Measurements from ENCODE around the gene TPCN2.
"Not testable (repeated sequence)": the region's sequence is repeated elsewhere in the genome, so short reads cannot be mapped to it uniquely, and the experiment has no call there.

Gene TPCN2

GRCh38 chr11:69135420-69136363 lies 87.0 kb downstream of the TPCN2 start:
- no peaks in the 10 kb centered on the region for H3K36me3 ChIP-seq (ENCODE audit: control insufficient read depth, insufficient read depth, low read length)
- no peak overlapping the region for H3K4me3 ChIP-seq (ENCODE audit: low read depth, low read length)
- H3K27ac ChIP-seq (ENCODE audit: low read depth, low read length) = no peak overlapping the region
- no peak overlapping the region for H3K9ac ChIP-seq (ENCODE audit: low read length)
- H3K4me1 ChIP-seq (ENCODE audit: control insufficient read depth, insufficient read depth, low read length) = peaks cover 11% of the 10 kb centered on the region
- H3K27me3 ChIP-seq (ENCODE audit: control insufficient read depth, insufficient read depth, low read length) = no peaks in the 10 kb centered on the region
- peaks cover 16% of the 10 kb centered on the region for H3K9me3 ChIP-seq (ENCODE audit: control insufficient read depth, insufficient read depth, low read depth, low read length)

- Histone ChIP-seq H3K27ac (ENCODE audit: low read depth, low read length) (no peak overlapping the region), H3K36me3 (ENCODE audit: control insufficient read depth, insufficient read depth, low read length) (no peaks in the 10 kb centered on the region), H3K4me1 (ENCODE audit: control insufficient read depth, insufficient read depth, low read length) (peaks cover 3% of the 10 kb centered on the region; the same call in 1 of the 2 replicates), H3K9ac (ENCODE audit: low read length) (no peak overlapping the region), H3K27me3 (ENCODE audit: control insufficient read depth, insufficient read depth, low read length) (no peaks in the 10 kb centered on the region), H3K9me3 (ENCODE audit: control insufficient read depth, insufficient read depth, low read depth, low read length) (peaks cover 16% of the 10 kb centered on the region), H3K4me3 (ENCODE audit: low read depth, low read length) (no peak overlapping the region)
Observed at GRCh38 chr11:69136471-69136870, 87.7 kb downstream of the TPCN2 start.

GRCh38 chr11:69137151-69137844 lies 88.6 kb downstream of the TPCN2 start:
- H3K36me3 ChIP-seq (ENCODE audit: control insufficient read depth, insufficient read depth, low read length) = no peaks in the 10 kb centered on the region
- H3K9me3 ChIP-seq (ENCODE audit: control insufficient read depth, insufficient read depth, low read depth, low read length) = peaks cover 15% of the 10 kb centered on the region
- H3K27ac ChIP-seq (ENCODE audit: low read depth, low read length) = no peak overlapping the region
- H3K4me1 ChIP-seq (ENCODE audit: control insufficient read depth, insufficient read depth, low read length) = no peaks in the 10 kb centered on the region
- H3K27me3 ChIP-seq (ENCODE audit: control insufficient read depth, insufficient read depth, low read length) = no peaks in the 10 kb centered on the region
- H3K9ac ChIP-seq (ENCODE audit: low read length) = no peak overlapping the region
- H3K4me3 ChIP-seq (ENCODE audit: low read depth, low read length) = no peak overlapping the region

- no peaks in the 10 kb centered on the region for H3K27me3 ChIP-seq (ENCODE audit: control insufficient read depth, insufficient read depth, low read length)
- no peak overlapping the region for H3K4me3 ChIP-seq (ENCODE audit: low read depth, low read length)
- no peak overlapping the region for H3K9ac ChIP-seq (ENCODE audit: low read length)
- no peaks in the 10 kb centered on the region for H3K4me1 ChIP-seq (ENCODE audit: control insufficient read depth, insufficient read depth, low read length)
- H3K36me3 ChIP-seq (ENCODE audit: control insufficient read depth, insufficient read depth, low read length) = no peaks in the 10 kb centered on the region
- no peak overlapping the region for H3K27ac ChIP-seq (ENCODE audit: low read depth, low read length)
- peaks cover 5% of the 10 kb centered on the region for H3K9me3 ChIP-seq (ENCODE audit: control insufficient read depth, insufficient read depth, low read depth, low read length)
Observed at GRCh38 chr11:69138265-69138664, 89.5 kb downstream of the TPCN2 start.

- not testable (repeated sequence) for H3K9me3 ChIP-seq (ENCODE audit: control insufficient read depth, insufficient read depth, low read depth, low read length); H3K4me3 ChIP-seq (ENCODE audit: low read depth, low read length); H3K4me1 ChIP-seq (ENCODE audit: control insufficient read depth, insufficient read depth, low read length); H3K36me3 ChIP-seq (ENCODE audit: control insufficient read depth, insufficient read depth, low read length); H3K27ac ChIP-seq (ENCODE audit: low read depth, low read length); H3K27me3 ChIP-seq (ENCODE audit: control insufficient read depth, insufficient read depth, low read length); H3K9ac ChIP-seq (ENCODE audit: low read length)
Observed at GRCh38 chr11:69140161-69140560, 91.4 kb downstream of the TPCN2 start.

GRCh38 chr11:69140635-69141034 lies 91.9 kb downstream of the TPCN2 start:
- no peak overlapping the region for H3K27ac ChIP-seq (ENCODE audit: low read depth, low read length)
- H3K4me1 ChIP-seq (ENCODE audit: control insufficient read depth, insufficient read depth, low read length) = no peaks in the 10 kb centered on the region
- no peak overlapping the region for H3K9ac ChIP-seq (ENCODE audit: low read length)
- no peaks in the 10 kb centered on the region for H3K36me3 ChIP-seq (ENCODE audit: control insufficient read depth, insufficient read depth, low read length)
- H3K9me3 ChIP-seq (ENCODE audit: control insufficient read depth, insufficient read depth, low read depth, low read length) = no peaks in the 10 kb centered on the region
- H3K27me3 ChIP-seq (ENCODE audit: control insufficient read depth, insufficient read depth, low read length) = no peaks in the 10 kb centered on the region
- H3K4me3 ChIP-seq (ENCODE audit: low read depth, low read length) = no peak overlapping the region

GRCh38 chr11:69141742-69142141 lies 93.0 kb downstream of the TPCN2 start:
- H3K27me3 ChIP-seq (ENCODE audit: control insufficient read depth, insufficient read depth, low read length) = no peaks in the 10 kb centered on the region
- H3K9ac ChIP-seq (ENCODE audit: low read length) = no peak overlapping the region
- no peaks in the 10 kb centered on the region for H3K4me1 ChIP-seq (ENCODE audit: control insufficient read depth, insufficient read depth, low read length)
- H3K4me3 ChIP-seq (ENCODE audit: low read depth, low read length) = no peak overlapping the region
- no peak overlapping the region for H3K27ac ChIP-seq (ENCODE audit: low read depth, low read length)
- H3K36me3 ChIP-seq (ENCODE audit: control insufficient read depth, insufficient read depth, low read length) = no peaks in the 10 kb centered on the region
- peaks cover 9% of the 10 kb centered on the region for H3K9me3 ChIP-seq (ENCODE audit: control insufficient read depth, insufficient read depth, low read depth, low read length)

GRCh38 chr11:69142895-69143294 lies 94.2 kb downstream of the TPCN2 start:
- Histone ChIP-seq H3K9me3 (ENCODE audit: control insufficient read depth, insufficient read depth, low read depth, low read length) (peaks cover 17% of the 10 kb centered on the region), H3K4me3 (ENCODE audit: low read depth, low read length) (no peak overlapping the region), H3K4me1 (ENCODE audit: control insufficient read depth, insufficient read depth, low read length) (no peaks in the 10 kb centered on the region), H3K27me3 (ENCODE audit: control insufficient read depth, insufficient read depth, low read length) (no peaks in the 10 kb centered on the region), H3K36me3 (ENCODE audit: control insufficient read depth, insufficient read depth, low read length) (no peaks in the 10 kb centered on the region), H3K9ac (ENCODE audit: low read length) (no peak overlapping the region), H3K27ac (ENCODE audit: low read depth, low read length) (no peak overlapping the region)

GRCh38 chr11:69144316-69145049 lies 95.8 kb downstream of the TPCN2 start:
- H3K4me1 ChIP-seq (ENCODE audit: control insufficient read depth, insufficient read depth, low read length) = no peaks in the 10 kb centered on the region
- H3K36me3 ChIP-seq (ENCODE audit: control insufficient read depth, insufficient read depth, low read length) = no peaks in the 10 kb centered on the region
- H3K4me3 ChIP-seq (ENCODE audit: low read depth, low read length) = no peak overlapping the region
- no peak overlapping the region for H3K9ac ChIP-seq (ENCODE audit: low read length)
- H3K9me3 ChIP-seq (ENCODE audit: control insufficient read depth, insufficient read depth, low read depth, low read length) = peaks cover 27% of the 10 kb centered on the region
- H3K27me3 ChIP-seq (ENCODE audit: control insufficient read depth, insufficient read depth, low read length) = no peaks in the 10 kb centered on the region
- no peak overlapping the region for H3K27ac ChIP-seq (ENCODE audit: low read depth, low read length)

- H3K36me3 ChIP-seq (ENCODE audit: control insufficient read depth, insufficient read depth, low read length) = no peaks in the 10 kb centered on the region
- H3K9me3 ChIP-seq (ENCODE audit: control insufficient read depth, insufficient read depth, low read depth, low read length) = peaks cover 30% of the 10 kb centered on the region
- H3K9ac ChIP-seq (ENCODE audit: low read length) = no peak overlapping the region
- H3K27ac ChIP-seq (ENCODE audit: low read depth, low read length) = no peak overlapping the region
- no peaks in the 10 kb centered on the region for H3K4me1 ChIP-seq (ENCODE audit: control insufficient read depth, insufficient read depth, low read length)
- H3K27me3 ChIP-seq (ENCODE audit: control insufficient read depth, insufficient read depth, low read length) = no peaks in the 10 kb centered on the region
- H3K4me3 ChIP-seq (ENCODE audit: low read depth, low read length) = no peak overlapping the region
Observed at GRCh38 chr11:69145050-69145380, 96.3 kb downstream of the TPCN2 start.

GRCh38 chr11:69148377-69148762 lies 99.6 kb downstream of the TPCN2 start:
- H3K4me1 ChIP-seq (ENCODE audit: control insufficient read depth, insufficient read depth, low read length) = peaks cover 14% of the 10 kb centered on the region
- H3K27me3 ChIP-seq (ENCODE audit: control insufficient read depth, insufficient read depth, low read length) = no peaks in the 10 kb centered on the region
- H3K9me3 ChIP-seq (ENCODE audit: control insufficient read depth, insufficient read depth, low read depth, low read length) = peaks cover 35% of the 10 kb centered on the region
- no peak overlapping the region for H3K27ac ChIP-seq (ENCODE audit: low read depth, low read length)
- no peak overlapping the region for H3K4me3 ChIP-seq (ENCODE audit: low read depth, low read length)
- no peaks in the 10 kb centered on the region for H3K36me3 ChIP-seq (ENCODE audit: control insufficient read depth, insufficient read depth, low read length)
- H3K9ac ChIP-seq (ENCODE audit: low read length) = no peak overlapping the region
